Parathyroid adenoma (tissue), 2 donors: ENCODE measurements around the gene NPBWR2.

ENCODE experiments used
- H2AFZ ChIP-seq: fragments of 300-600 bp; sonication (generic); one replicate; pipeline ENCODE4 v1.7.0; 2017; ENCODE audit warnings: antibody characterized with exemption, mild to moderate bottlenecking
- H3K27ac ChIP-seq: fragments of 300-600 bp; sonication (generic); one replicate; pipeline ENCODE4 v1.7.0; 2017
- H3K27me3 ChIP-seq: fragments of 300-600 bp; sonication (generic); one replicate; pipeline ENCODE4 v1.7.0; 2017; ENCODE audit warnings: low read length; ENCODE audit not compliant: control insufficient read depth, insufficient read depth
- H3K36me3 ChIP-seq: fragments of 300-600 bp; sonication (generic); one replicate; pipeline ENCODE4 v1.7.0; 2017; ENCODE audit warnings: low read length; ENCODE audit not compliant: control insufficient read depth, insufficient read depth
- H3K4me1 ChIP-seq: fragments of 300-600 bp; sonication (generic); one replicate; pipeline ENCODE4 v1.7.0; 2017; ENCODE audit warnings: control low read depth
- H3K4me2 ChIP-seq: fragments of 300-600 bp; sonication (generic); one replicate; pipeline ENCODE4 v1.7.0; 2017; ENCODE audit warnings: low read length
- H3K4me3 ChIP-seq: fragments of 300-600 bp; sonication (generic); one replicate; pipeline ENCODE4 v1.7.0; 2017; ENCODE audit warnings: low read depth, low read length
- H3K79me2 ChIP-seq: fragments of 300-600 bp; sonication (generic); one replicate; pipeline ENCODE4 v1.7.0; 2017; ENCODE audit warnings: control low read depth
- H3K9ac ChIP-seq: fragments of 300-600 bp; sonication (generic); one replicate; pipeline ENCODE4 v1.7.0; 2017; ENCODE audit warnings: mild to moderate bottlenecking
- H3K9me3 ChIP-seq: fragments of 300-600 bp; sonication (generic); one replicate; pipeline ENCODE4 v1.7.0; 2017; ENCODE audit warnings: low read length; ENCODE audit not compliant: control insufficient read depth
- CTCF ChIP-seq: fragments of 300-600 bp; sonication (generic); IDR thresholded peaks from one replicate; pipeline ENCODE4 v1.7.0; 2017; ENCODE audit warnings: antibody characterized with exemption, mild to moderate bottlenecking
- donor health status: primary hyperparathyroidism.

Gene NPBWR2

GRCh38 chr20:64095927-64096326 is 11.4 kb downstream of the NPBWR2 start:
- Histone ChIP-seq H3K79me2 (no peaks in the 10 kb centered on the region), H3K27ac (peak overlapping the region; percentile 6), H3K4me2 (no peak overlapping the region), H2AFZ (peak overlapping the region; percentile 25), H3K9ac (no peak overlapping the region), H3K4me3 (no peak overlapping the region), H3K4me1 (peaks cover 16% of the 10 kb centered on the region), H3K36me3 (no peaks in the 10 kb centered on the region), H3K27me3 (no peaks in the 10 kb centered on the region), H3K9me3 (no peaks in the 10 kb centered on the region)
- TF ChIP-seq CTCF: no peak

GRCh38 chr20:64095455-64095854 is 11.9 kb downstream of the NPBWR2 start:
- no peak for TF ChIP-seq CTCF
- Histone ChIP-seq H3K4me3 (no peak overlapping the region), H3K27ac (no peak overlapping the region), H3K4me1 (peaks cover 16% of the 10 kb centered on the region), H3K79me2 (no peaks in the 10 kb centered on the region), H3K4me2 (no peak overlapping the region), H3K27me3 (no peaks in the 10 kb centered on the region), H3K9ac (no peak overlapping the region), H3K9me3 (no peaks in the 10 kb centered on the region), H2AFZ (no peak overlapping the region), H3K36me3 (no peaks in the 10 kb centered on the region)

- no peak overlapping the region for H3K4me2 ChIP-seq
- H3K27me3 ChIP-seq: no peaks in the 10 kb centered on the region
- peaks cover 16% of the 10 kb centered on the region for H3K4me1 ChIP-seq
- no peak overlapping the region for H3K27ac ChIP-seq
- no peak overlapping the region for H2AFZ ChIP-seq
- no peaks in the 10 kb centered on the region for H3K9me3 ChIP-seq
- no peak overlapping the region for H3K4me3 ChIP-seq
- no peaks in the 10 kb centered on the region for H3K79me2 ChIP-seq
- no peak for TF ChIP-seq CTCF
- H3K9ac ChIP-seq: no peak overlapping the region
- H3K36me3 ChIP-seq: no peaks in the 10 kb centered on the region
Observed at GRCh38 chr20:64093013-64093503, 14.3 kb downstream of the NPBWR2 start.

GRCh38 chr20:64092258-64093012 is 14.9 kb downstream of the NPBWR2 start:
- no peak overlapping the region for H3K4me3 ChIP-seq
- H3K9ac ChIP-seq: no peak overlapping the region
- H3K4me1 ChIP-seq: peaks cover 16% of the 10 kb centered on the region
- TF ChIP-seq CTCF: no peak
- no peaks in the 10 kb centered on the region for H3K9me3 ChIP-seq
- H3K79me2 ChIP-seq: no peaks in the 10 kb centered on the region
- no peaks in the 10 kb centered on the region for H3K36me3 ChIP-seq
- no peak overlapping the region for H3K27ac ChIP-seq
- H3K27me3 ChIP-seq: no peaks in the 10 kb centered on the region
- H2AFZ ChIP-seq: no peak overlapping the region
- H3K4me2 ChIP-seq: no peak overlapping the region

GRCh38 chr20:64091770-64092169 is 15.6 kb downstream of the NPBWR2 start:
- Histone ChIP-seq H3K4me1 (peaks cover 16% of the 10 kb centered on the region), H3K27me3 (no peaks in the 10 kb centered on the region), H3K27ac (no peak overlapping the region), H3K9me3 (no peaks in the 10 kb centered on the region), H3K4me2 (no peak overlapping the region), H3K4me3 (no peak overlapping the region), H2AFZ (no peak overlapping the region), H3K36me3 (no peaks in the 10 kb centered on the region), H3K79me2 (no peaks in the 10 kb centered on the region), H3K9ac (no peak overlapping the region)
- TF ChIP-seq CTCF: no peak
